GM15510 (cell line): ENCODE measurements around the gene CHCHD6.

Source experiments
- POLR2A ChIP-seq: IDR thresholded peaks from 3 replicates; pipeline ENCODE4 v1.6.1; 2011; ENCODE audit warnings: borderline replicate concordance; ENCODE audit not compliant: insufficient read length; ENCODE audit errors: extremely low read depth

The CHCHD6 gene

DNA sequence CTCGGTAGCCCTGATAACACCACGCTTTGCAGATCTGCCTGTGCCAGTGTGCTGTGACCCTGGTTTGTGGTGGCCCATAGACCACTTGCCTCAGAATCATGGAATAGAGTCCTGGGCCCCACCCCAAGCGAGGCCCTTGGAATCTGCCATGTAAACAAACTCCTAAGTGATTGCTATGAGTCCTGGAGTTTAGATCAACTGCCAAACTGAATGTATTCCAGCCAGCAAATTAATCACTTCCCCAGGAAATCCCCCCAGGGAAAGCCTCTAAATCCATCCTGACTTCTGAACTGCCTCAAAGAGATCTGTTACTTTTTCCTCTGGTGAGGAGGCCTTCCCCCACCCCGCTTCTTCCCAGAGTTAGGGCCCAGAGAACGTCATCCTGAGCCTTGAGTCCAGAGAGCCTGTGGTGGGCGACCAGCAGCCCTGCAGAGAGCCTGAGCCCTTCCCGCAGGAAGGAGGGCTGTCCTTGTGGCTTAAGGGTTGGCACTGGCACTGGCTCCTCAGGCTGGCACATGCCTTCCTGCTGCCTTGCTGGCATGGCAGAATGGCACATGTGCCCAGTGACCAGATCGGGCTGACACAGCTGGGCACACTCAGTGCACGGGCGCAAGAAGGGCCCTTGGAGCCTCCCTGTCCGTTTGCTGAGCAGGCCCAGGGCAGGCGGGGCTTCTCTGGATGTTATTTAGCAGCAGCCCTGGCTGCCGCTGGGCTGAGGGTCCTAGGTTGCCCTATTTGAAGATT, 228.3 kb downstream of the CHCHD6 start:
- TF ChIP-seq POLR2A = no peak

GRCh38 chr3:126934031-126934531, 230.0 kb downstream of the CHCHD6 start:
- no peak for TF ChIP-seq POLR2A

GRCh38 chr3:126934991-126935390, 231.0 kb downstream of the CHCHD6 start:
- TF ChIP-seq POLR2A = no peak

- no peak for TF ChIP-seq POLR2A
Measured at GRCh38 chr3:126935756-126936509, 231.9 kb downstream of the CHCHD6 start.

- no peak for TF ChIP-seq POLR2A
Measured at GRCh38 chr3:126936853-126937425, 232.9 kb downstream of the CHCHD6 start.

GRCh38 chr3:126937533-126937932, 233.5 kb downstream of the CHCHD6 start:
- TF ChIP-seq POLR2A = no peak

DNA sequence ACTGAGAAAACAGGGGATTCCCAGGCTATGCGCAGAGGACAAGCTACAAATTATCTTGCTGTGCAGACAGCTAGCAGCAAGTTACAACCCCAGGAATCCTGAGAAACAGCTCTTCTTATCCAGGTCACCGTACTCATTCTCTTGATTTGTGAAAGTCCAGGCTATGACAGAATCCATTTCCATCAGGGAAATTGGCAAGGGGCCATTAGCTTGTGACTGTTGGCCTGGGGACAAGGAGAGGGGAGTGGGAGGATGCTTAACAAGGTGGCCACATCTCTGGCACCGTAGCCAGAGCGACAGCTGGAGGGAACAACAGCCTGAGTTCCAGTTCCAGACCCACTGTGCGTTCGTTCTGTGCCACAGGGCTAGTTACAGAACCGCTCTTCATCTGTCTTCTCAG, 233.9 kb downstream of the CHCHD6 start:
- no peak for TF ChIP-seq POLR2A

DNA sequence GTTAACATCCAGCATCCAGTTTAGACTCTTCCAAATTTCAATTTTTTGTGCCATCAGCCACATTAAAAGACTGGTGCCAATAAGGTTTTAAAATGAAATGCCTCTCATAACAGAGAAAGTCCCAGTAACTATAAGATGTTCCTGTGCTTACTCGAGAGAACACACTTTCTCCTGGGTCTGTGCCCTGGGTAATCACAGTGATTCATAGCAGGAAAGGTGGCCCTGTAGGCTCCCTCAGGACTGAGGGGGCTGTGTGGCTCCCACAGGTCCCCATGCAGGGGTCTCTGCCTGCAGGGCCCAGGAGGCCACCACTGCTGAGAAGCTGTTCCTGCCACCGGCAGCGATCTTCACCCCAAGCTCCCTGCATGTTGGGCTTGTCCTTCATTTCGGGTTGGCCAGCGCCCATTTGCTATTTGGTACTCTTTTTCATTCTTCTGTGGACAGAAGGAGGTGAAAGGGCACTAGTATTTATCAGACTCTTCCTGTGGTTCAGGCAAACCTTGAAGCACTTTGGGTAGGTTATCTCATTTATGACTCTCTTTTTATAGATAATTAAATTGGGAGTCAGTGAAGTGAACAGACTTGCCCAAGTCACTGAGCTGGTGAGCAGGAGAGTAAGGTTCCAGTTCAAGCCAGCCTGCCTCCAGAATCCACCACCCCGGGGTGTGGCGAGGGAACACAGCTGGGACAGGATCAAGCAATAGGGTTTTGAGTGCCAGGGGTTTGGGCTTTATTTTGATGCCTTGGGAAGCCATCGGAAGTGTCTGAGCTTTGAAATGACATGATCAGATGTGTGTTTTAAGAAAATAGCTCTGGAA, 234.7 kb downstream of the CHCHD6 start:
- TF ChIP-seq POLR2A = no peak

GRCh38 chr3:126939338-126939718, 235.3 kb downstream of the CHCHD6 start:
- no peak for TF ChIP-seq POLR2A

- no peak for TF ChIP-seq POLR2A
Measured at GRCh38 chr3:126939733-126940132, 235.7 kb downstream of the CHCHD6 start.

- no peak for TF ChIP-seq POLR2A
Measured at GRCh38 chr3:126941721-126942270, 237.8 kb downstream of the CHCHD6 start.

DNA sequence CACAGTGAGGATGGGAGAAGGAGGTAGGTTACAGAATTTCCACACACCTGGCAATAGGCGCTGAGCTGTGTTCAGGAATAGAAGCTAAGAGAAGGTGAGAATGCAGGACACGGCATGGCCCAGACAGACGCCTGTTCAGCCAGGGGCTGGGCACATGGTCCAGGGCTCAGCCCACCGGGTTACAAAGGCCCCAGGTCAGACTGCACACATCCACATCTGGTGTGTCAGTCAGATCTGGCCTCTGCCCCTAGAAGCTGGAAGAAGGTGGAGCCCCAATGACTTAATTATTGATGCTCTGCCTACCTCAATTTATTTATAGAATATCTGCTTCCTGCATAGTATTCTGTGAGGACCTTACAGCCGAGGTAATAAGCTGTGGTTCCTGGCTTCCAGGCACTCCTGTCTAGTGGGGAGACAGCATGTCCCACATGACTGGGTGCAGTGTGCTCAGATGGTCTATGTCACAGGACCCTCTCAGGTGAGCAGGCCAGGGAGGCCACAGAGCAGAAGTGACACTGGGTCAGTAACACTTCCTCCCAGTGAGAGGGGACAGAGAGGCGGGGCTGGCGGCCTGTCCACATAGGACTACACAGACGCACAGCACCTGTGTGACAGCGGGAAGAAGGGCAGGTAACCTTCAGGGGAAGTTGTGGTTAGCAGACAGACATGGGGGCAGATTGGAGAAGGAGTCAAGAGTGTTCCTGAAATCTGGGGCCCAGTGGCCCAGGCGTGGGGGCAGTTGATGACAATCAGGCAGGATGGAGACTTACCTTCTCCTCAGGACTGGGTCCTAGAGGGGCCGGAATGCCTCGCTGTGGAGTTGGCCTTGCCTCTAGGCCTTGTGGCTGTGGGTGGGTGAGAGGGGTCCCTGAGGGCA, 240.3 kb downstream of the CHCHD6 start:
- TF ChIP-seq POLR2A = no peak

- TF ChIP-seq POLR2A = no peak
Measured at GRCh38 chr3:126945171-126945721, 241.2 kb downstream of the CHCHD6 start.
